Measurements from ENCODE around the gene PCDH9.

The PCDH9 gene

DNA sequence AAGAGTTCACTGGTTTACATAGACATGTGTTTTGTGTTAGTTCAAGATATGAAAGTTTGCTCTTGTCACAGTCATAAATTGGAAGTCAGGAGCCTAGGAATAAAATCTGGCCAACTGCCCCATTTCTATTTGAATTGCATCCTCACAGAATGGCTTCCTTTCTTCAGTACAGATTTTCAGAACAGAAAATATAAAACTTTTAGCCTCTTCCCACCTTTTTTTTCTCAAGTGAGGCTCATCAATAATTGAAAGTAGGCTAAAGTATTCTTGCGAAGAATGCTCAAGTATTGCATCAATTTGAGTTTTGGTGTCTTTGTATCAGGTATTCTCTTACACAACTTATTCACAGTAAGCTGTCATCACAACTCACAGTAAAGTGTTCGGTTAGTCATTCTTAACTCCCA lies 802.7 kb downstream of the PCDH9 start:
- DNase-seq (ENCODE audit: low read depth, low spot score), result no peak
- no peak overlapping the region for H3K4me3 ChIP-seq (ENCODE audit: low read length)

DNA sequence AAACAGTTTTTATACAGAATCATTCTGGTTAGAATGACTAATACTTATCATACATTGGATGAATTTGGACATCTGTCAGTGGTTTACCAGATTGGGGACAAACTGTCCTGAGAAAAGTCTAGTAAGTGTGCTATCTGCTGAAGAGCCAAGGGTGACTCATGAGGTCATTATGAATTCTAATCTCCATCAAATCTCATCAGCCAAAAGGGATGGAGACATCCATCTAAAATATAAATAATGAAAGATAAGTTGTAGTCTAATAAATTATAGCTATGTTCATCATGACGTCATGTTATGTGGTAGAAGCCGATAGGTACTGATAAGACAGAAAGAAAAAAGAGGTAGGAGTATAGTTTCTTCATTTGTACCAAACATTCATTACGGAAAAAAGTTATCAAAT lies 804.4 kb downstream of the PCDH9 start:
- no peak overlapping the region for H3K4me3 ChIP-seq (ENCODE audit: low read length)
- DNase-seq (ENCODE audit: low read depth, low spot score), result no peak

DNA sequence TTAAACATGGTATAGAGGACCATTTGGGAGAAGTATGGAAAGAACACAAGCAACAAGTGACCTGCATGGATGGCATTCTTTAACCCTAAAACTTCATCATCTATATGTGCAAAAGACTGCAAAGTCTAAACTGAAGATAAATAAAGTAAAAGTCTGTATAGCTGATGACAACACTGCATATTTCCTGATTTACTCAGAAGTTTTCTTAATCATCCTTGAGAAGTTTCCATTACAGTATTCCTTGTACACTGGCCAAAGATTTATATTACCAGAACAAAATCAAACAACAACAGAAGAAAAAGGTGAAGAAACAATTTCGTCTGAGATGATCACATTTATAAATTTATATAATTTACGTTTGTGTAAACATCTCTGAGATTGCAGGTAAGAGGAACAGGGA lies 805.7 kb downstream of the PCDH9 start:
- no peak for DNase-seq (ENCODE audit: low read depth, low spot score)
- H3K4me3 ChIP-seq (ENCODE audit: low read length), result no peak overlapping the region

DNA sequence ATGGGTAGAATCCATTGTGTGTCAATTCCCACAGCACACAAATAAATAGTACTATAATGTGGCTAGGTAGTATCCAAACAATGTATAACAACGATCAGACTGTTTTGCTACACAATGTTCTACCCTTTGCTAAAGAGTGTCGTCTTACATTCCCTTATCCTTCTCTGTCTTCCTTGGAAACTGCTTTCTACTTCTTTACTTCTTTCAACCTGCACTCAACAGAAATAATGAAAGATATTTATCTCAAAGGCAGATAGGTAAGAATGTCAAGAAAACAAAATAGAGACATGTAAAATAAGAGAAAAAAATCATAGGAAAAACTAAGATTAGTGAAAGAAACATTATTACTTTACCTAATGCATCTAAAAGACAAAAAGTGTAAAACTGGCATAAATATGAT lies 814.7 kb downstream of the PCDH9 start:
- H3K4me3 ChIP-seq (ENCODE audit: low read length), result no peak overlapping the region
- DNase-seq (ENCODE audit: low read depth, low spot score), result no peak

DNA sequence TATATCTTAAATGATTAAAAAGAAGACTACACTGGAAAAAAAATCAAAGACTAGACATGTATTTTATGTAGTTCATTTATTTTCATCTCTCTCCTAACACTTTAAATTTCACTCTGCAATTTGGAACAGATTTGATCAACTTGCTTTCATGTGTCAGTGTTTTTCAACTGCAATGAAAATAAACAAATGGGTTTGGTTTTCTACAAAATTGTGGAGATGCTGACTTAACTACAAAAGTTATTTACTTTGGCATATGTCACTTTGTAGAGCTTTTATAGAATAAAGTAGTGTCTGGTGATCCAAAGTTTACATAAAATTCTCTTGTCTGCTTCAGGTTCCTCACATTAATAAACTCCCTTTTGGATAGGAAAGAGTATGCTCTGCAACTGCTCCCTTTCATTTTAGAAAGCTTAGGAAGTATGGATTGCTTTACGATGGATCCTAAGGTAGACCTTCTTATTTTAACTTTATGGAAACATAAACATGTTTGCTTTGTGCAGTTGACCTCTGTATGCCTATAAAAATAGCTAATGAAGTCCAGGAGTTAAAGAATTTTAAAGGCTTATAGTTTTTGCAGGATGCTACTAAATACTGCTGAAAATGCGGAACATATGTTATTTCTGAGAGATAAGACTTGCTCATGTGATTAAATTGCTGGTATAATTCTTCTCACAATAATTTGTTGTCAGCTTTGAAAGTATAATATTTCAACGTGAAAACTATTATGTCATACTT lies 815.9 kb downstream of the PCDH9 start:
- no peak for DNase-seq (ENCODE audit: low read depth, low spot score)
- no peak overlapping the region for H3K4me3 ChIP-seq (ENCODE audit: low read length)

DNA sequence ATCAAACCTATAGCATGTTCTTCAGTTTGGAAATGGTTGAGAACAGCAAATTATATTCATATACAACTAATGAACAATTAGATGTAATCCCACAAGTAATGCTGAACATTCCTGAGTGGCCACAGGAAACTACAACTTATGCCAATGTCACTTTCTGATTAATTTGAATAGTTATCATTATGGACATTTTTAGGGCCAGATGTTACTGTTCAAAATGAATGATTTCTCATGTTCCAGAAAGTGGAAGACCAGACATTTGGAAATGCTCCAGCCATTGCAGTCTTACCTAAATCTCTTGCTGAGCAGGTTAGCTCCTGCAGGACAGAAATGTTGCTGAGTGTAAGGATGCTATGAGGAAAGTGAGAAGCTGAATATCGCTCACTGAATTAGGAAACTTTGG lies 819.8 kb downstream of the PCDH9 start:
- H3K4me3 ChIP-seq (ENCODE audit: low read length), result no peak overlapping the region
- no peak for DNase-seq (ENCODE audit: low read depth, low spot score)

DNA sequence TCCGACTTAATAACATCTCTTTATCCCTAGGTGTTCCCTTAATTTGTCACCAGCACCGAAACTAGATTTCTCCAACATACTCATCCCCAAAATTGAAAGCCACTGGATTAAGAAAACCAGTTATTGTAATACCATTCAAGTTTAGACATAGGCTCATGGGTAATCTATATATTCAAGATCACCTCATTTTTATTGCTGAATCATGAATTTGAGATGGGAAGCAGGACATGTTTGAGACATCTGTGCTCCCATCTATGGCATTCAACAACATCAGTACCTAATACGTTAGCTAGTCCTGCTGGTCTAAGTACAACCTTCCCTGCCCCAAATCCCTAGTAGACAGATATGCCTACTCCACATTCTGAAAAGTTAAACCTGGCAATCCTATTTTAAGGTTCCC lies 820.6 kb downstream of the PCDH9 start:
- no peak overlapping the region for H3K4me3 ChIP-seq (ENCODE audit: low read length)
- no peak for DNase-seq (ENCODE audit: low read depth, low spot score)

DNA sequence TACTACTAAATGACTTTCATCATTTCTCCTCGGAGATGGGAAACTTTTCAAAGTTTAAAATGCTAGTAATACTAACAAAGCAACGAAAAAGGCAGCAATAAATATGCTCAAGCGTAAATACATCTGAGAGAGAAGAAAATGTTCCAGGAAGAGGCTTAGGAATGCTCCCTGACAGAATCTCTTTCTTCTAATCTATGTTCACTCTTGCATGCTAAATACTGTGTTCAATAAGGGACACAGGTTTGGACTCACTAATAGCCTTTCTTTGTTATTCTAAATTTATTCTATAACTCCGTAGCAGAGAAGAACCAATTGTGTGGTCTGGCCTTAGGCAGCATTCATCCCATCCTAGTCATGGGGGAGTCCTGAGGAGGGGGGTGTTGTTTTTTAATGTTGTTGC lies 823.0 kb downstream of the PCDH9 start:
- no peak overlapping the region for H3K4me3 ChIP-seq (ENCODE audit: low read length)
- DNase-seq (ENCODE audit: low read depth, low spot score), result no peak

DNA sequence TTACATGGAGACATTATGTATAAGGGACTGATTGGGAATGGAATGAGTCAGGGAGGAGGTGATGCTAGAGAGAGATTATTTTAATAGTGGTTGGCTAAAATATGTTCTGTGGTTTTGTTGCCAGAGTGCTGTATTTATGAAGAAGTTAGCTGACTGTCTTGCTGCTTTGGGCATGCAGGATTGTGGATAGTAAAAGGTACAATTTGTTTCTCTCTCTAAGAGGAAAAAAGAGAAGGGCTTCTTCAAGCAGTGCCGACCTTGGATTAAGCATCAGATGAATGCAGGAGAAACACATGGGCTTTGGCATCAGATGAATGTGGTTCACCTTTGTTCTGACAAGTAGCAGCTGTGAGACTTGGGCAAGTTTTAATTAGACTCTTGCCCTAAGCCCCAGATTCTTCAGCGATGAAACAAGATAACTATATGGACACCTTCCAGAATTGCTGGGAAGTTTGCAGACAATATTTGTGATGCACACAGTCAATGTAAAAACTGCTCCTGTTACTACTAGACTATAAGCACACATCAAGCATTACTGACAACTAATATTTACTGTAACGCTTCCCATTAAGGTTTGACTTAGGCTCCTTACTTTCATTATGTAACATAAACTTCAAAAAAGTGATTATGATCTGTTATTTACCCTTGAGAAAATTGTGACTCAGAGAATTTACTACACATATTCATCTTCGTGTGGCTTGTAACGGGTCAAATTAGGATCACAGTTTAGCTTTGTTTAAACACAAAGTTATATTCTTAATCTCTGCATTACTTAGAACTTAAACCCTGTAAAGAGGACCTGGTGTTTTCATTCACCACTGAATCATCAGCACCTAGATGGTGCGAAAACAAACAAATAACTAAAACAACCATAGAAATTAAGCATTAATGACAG lies 824.0 kb downstream of the PCDH9 start:
- H3K4me3 ChIP-seq (ENCODE audit: low read length), result no peak overlapping the region
- DNase-seq (ENCODE audit: low read depth, low spot score), result no peak

DNA sequence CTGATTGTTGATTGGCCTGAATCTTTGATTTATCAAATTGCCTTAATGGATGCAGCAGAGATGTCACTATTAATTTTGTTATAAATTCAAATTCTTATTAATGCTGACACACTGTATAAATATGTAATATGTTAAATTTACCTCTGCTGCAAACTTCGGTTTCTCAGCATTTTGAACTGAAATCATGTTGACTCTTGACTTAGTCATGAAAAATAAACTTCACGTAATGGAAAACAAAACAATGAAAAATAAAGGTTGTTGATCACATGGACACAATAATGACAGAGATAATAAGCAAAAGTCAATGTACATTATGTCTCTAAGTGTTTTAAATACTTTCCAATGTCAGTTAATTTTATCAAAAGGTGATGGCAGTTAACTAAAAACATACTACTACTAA lies 827.6 kb downstream of the PCDH9 start:
- no peak for DNase-seq (ENCODE audit: low read depth, low spot score)

DNA sequence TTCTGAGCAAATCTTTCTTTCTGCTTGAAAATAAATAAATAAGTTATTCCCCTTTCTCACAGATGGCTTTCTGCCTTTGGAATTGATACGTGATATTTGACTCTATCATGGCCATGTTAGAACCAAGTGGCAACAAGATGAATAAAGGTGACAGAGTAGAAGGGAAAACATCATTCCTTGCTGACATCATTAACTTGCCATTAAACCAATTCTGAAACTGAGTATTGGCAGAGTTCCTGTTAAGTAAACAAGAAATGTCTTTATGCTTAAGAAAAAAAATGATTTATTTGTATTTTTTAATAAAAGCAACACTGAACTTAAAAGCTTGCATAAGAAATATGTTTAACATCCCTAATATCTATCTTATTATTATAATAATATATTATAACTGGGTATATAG lies 828.1 kb downstream of the PCDH9 start:
- H3K4me3 ChIP-seq (ENCODE audit: low read length), result no peak overlapping the region
- no peak for DNase-seq (ENCODE audit: low read depth, low spot score)

More for the DNA sequence above, 827.6 kb downstream of the PCDH9 start:
- no peak overlapping the region for H3K4me3 ChIP-seq (ENCODE audit: low read length)

DNA sequence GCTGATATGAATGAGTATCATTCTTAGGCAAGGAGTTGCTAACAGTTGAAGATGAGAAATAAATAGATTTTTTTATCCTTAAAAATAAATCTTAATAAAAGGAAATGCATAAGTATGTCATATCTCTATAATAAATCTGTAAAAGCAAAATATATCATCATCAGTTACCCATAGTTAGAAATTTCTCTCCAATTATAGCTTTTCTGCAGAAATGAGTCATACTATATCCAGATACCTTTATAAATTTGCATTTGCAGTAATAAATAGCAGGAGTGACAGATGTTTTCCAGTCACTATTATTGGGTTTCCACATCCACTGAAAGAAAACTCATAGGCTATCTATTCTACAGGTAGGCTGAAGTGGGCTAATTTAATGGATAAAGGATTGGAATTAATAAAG lies 829.8 kb downstream of the PCDH9 start:
- no peak for DNase-seq (ENCODE audit: low read depth, low spot score)
- no peak overlapping the region for H3K4me3 ChIP-seq (ENCODE audit: low read length)

DNA sequence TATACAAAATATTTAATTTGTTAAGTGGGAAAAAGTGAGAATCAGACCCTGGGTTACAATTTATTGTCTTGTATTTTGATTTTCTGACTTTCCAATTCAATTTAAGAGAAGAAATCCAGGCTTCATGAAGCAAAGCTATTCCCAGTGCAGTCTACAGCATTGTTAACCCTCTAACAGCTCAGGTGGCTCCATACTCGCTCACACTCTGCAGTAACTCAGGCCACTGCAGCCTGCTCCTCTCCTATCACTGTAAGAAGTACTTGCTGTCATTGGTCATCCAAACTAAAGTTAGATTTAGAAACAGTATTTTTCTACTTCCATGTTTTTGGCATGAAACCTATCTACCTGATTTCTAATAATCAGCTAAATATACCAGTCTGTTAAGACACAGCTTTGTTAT lies 830.3 kb downstream of the PCDH9 start:
- DNase-seq (ENCODE audit: low read depth, low spot score), result no peak
- H3K4me3 ChIP-seq (ENCODE audit: low read length), result no peak overlapping the region

DNA sequence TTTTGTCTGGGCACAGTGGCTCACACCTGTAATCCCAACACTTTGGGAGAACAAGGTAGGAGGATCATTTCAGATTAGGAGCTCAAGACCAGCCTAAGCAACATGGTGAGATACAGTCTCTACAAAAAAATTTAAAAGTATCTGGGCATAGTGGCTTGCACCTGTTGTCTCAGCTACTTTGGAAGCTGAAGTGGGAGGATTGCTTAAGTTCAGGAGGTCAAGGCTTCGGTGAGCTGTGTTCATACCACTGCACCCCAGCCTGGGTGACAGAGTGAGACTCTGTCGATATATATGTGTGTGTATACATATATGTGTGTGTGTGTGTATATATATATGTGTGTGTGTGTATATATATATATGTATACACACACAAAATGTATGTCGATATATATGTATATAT lies 833.0 kb downstream of the PCDH9 start:
- no peak overlapping the region for H3K4me3 ChIP-seq (ENCODE audit: low read length)

DNA sequence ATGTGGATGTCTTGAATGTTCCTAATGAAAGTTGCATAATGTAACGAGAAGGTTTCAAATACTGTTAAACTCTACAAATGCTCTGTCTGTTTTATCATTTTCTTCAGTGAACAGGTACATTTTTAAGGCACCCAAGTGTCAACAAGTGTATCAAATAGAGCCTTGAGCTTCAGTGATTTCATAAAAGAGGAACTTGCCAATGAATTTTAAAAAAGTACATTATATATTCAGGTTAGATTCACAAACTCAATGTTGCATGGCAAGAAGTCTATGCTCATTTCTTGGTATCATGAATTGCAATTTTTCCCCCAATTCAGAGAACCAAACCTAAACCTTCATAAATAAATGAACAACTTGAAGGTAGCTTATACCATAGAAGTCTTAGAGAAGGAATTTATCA lies 838.8 kb downstream of the PCDH9 start:
- no peak overlapping the region for H3K4me3 ChIP-seq (ENCODE audit: low read length)
- DNase-seq (ENCODE audit: low read depth, low spot score), result no peak

More for the DNA sequence above, 833.0 kb downstream of the PCDH9 start:
- DNase-seq (ENCODE audit: low read depth, low spot score), result no peak

DNA sequence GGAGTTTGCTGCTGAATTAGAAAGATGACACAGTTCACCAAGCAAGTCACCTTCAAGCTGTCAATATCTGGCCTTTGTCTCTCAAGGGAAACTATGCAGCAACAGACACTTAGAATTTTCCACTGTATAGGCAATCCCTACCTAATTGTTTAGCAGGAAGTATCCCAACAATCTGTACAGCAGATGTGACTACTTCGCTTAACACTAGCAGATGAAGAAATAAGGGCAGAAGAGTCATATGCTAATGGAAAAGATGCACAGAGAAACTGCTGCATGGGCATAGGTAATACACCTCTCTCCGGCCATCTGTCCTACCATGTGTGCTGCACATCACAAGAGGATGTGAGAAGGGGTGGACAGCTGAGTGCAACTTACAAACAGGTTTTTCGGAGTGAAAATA lies 851.2 kb downstream of the PCDH9 start:
- no peak overlapping the region for H3K4me3 ChIP-seq (ENCODE audit: low read length)
- no peak for DNase-seq (ENCODE audit: low read depth, low spot score)

DNA sequence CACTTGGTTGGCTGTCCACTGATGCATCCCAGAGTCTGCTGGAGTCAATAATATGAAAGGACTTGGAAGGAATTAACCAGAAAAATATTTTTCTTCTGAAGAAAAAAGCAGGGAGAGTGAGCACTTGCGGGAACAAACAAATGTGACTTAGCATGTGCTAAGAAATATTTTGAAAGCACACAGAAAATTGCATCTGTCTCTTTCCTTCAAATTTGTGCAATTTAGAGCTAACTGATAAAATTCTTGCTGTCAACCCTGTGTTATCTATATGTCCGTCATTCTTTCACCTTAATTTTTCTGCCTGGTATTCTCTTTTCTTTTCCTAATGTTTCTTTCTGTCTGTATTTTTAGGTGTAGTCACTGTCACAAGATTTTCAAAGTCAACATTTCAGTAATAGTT lies 852.6 kb downstream of the PCDH9 start:
- no peak overlapping the region for H3K4me3 ChIP-seq (ENCODE audit: low read length)
- no peak for DNase-seq (ENCODE audit: low read depth, low spot score)

DNA sequence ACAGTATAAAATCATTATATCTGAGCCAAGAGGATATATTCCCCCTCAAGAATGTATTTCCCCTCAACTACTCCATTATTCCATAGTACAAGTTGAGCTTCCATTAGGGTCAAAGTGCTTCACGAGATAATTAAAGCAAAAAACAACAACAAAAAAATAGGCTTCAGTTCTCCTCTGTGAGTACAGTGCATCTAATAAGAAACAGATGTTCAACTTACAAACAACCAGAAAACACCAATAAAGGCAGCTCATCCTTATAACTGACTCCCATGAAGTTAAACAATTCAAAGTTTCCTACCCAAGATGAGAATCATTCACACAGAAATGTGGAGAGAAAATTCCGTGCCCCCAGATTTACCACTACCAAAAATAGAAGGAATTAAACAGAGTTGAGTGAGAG lies 854.4 kb downstream of the PCDH9 start:
- no peak for DNase-seq (ENCODE audit: low read depth, low spot score)
- no peak overlapping the region for H3K4me3 ChIP-seq (ENCODE audit: low read length)

DNA sequence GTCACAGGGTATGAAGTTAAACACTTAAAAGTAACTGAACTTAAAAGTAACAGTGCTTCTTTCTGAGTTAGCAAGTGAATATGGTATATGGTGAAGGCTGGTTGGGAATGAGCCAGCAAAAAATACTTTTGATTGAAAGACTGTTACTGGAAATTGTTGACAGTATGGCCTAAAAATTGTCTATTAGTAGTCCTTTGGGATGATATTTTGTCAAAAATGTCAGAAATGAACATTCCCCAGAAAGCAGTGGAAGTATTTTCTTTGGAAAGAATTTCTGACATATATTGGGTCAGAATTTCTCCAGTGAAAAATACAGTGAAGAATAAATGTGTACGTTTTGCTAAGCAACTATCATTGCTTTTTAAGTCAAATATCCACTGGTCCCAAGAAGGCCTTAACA lies 860.5 kb downstream of the PCDH9 start:
- no peak for DNase-seq (ENCODE audit: low read depth, low spot score)
- no peak overlapping the region for H3K4me3 ChIP-seq (ENCODE audit: low read length)

DNA sequence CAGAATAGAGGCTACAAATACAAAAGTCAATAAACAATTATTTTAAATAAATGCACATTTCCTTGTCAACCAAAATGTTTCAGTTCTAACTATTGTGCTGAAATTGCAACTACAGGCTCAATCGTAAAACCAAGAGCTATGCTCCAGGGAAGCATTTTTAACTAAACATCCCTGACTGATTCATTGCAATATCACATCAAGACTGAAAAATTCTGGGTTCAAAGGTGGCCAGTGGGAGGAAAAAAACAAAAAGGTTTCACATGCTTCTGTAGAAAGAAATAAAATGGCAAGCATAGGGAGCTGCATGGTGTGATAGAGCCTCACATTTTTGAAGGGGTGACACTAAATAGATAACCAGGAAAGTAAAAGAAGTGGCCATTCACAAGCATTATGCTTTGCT lies 862.8 kb downstream of the PCDH9 start:
- no peak for DNase-seq (ENCODE audit: low read depth, low spot score)
- no peak overlapping the region for H3K4me3 ChIP-seq (ENCODE audit: low read length)

DNA sequence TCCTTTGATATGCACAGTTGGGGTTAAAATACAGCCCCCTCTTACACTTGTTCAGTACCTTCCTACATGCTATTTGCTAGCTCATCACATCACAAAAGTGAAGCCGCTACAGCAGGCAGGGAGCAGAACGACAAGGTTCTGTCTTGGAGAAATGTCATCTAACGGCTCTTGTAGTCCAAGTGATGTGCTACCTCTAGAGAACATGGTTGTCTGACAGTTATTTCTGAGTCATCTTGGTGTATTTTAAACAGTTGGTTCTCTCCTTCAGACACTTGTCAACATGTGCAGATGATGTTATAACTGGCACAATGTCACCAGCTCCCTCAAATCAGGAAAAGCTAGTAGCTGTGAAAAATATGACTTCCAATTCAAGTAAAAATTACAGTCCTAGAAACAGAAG lies 865.0 kb downstream of the PCDH9 start:
- no peak for DNase-seq (ENCODE audit: low read depth, low spot score)
- no peak overlapping the region for H3K4me3 ChIP-seq (ENCODE audit: low read length)

Data from Jurkat, Clone E6-1 (cell line).